Caki2 (cell line): Measurements from ENCODE around the gene TBC1D16. TPM values are rescaled to one million over a fixed set of nuclear protein-coding genes. Genes with fewer than 3 reads are reported as not detected.
"Not testable (repeated sequence)": the region's sequence is repeated elsewhere in the genome, so short reads cannot be mapped to it uniquely, and the experiment has no call there.

Experiments
- DNase-seq: peaks from one replicate; pipeline ENCODE4 v3.0.0-alpha.2; 2015; ENCODE audit warnings: low read depth
- in situ Hi-C: cut with HindIII; loops from 2 replicates; pipeline ENCODE4 v1.10.0; 2016; ENCODE audit warnings: low sequenced_read_pairs, low pct_unique_long_range_greater_than_20kb, mixed read lengths
- total RNA-seq: library from RNA; depleted of rRNA; stranded (reverse); fragments of >200 nt; shearing (Covaris generic); gene quantifications from 2 replicates; pipeline ENCODE4 v1.2.3, GENCODE V29; 2014; ENCODE audit warnings: low replicate concordance

Gene TBC1D16
- total RNA-seq, 1 experiment from 2014 or later: 25.8 TPM

GRCh38 chr17:79970576-79971068 lies 65.0 kb downstream of the TBC1D16 start:
- in situ Hi-C loops: no loop called here
- DNase-seq: no peak

- DNase-seq: no peak
Observed at GRCh38 chr17:79969906-79970305, 65.8 kb downstream of the TBC1D16 start.

GRCh38 chr17:79968116-79968515 lies 67.6 kb downstream of the TBC1D16 start:
- no peak for DNase-seq
- in situ Hi-C loops: no loop called here

More at GRCh38 chr17:79969906-79970305, 65.8 kb downstream of the TBC1D16 start:
- in situ Hi-C loops: no loop called here

- in situ Hi-C loops: no loop called here
- no peak for DNase-seq
Observed at GRCh38 chr17:79966681-79967080, 69.0 kb downstream of the TBC1D16 start.

GRCh38 chr17:79965806-79966205 lies 69.9 kb downstream of the TBC1D16 start:
- in situ Hi-C loops: no loop called here
- no peak for DNase-seq

- in situ Hi-C loops, DNase-seq: not testable (repeated sequence)
Observed at GRCh38 chr17:79962467-79962866, 73.2 kb downstream of the TBC1D16 start.

- DNase-seq, in situ Hi-C loops: not testable (repeated sequence)
Observed at GRCh38 chr17:79961567-79961966, 74.1 kb downstream of the TBC1D16 start.

- in situ Hi-C loops: no loop called here
- no peak for DNase-seq
Observed at GRCh38 chr17:79960788-79961522, 74.7 kb downstream of the TBC1D16 start.

- in situ Hi-C loops: no loop called here
- DNase-seq: no peak
Observed at GRCh38 chr17:79959042-79959441, 76.6 kb downstream of the TBC1D16 start.

GRCh38 chr17:79956853-79957252 lies 78.8 kb downstream of the TBC1D16 start:
- DNase-seq: no peak
- in situ Hi-C loops: no loop called here

GRCh38 chr17:79956441-79956735 lies 79.3 kb downstream of the TBC1D16 start:
- in situ Hi-C loops: not testable (repeated sequence)

GRCh38 chr17:79955691-79956440 lies 79.8 kb downstream of the TBC1D16 start:
- no peak for DNase-seq
- in situ Hi-C loops: no loop called here

More at GRCh38 chr17:79956441-79956735, 79.3 kb downstream of the TBC1D16 start:
- not testable (repeated sequence) for DNase-seq

- in situ Hi-C loops: no loop called here
- no peak for DNase-seq
Observed at GRCh38 chr17:79955167-79955549, 80.5 kb downstream of the TBC1D16 start.

GRCh38 chr17:79954281-79955166 lies 81.1 kb downstream of the TBC1D16 start:
- in situ Hi-C loops: no loop called here
- DNase-seq: no peak

GRCh38 chr17:79953335-79953734 lies 82.3 kb downstream of the TBC1D16 start:
- in situ Hi-C loops: no loop called here
- no peak for DNase-seq

- in situ Hi-C loops: no loop called here
- DNase-seq: no peak
Observed at GRCh38 chr17:79952901-79953300, 82.8 kb downstream of the TBC1D16 start.

- in situ Hi-C loops: no loop called here
- DNase-seq: no peak
Observed at GRCh38 chr17:79952265-79952877, 83.3 kb downstream of the TBC1D16 start.
